DND-41 (cell line): Measurements from ENCODE around the gene UBXN1.

Experiments
- EZH2 ChIP-seq: IDR thresholded peaks from 3 replicates; pipeline ENCODE4 v1.6.1; 2012; ENCODE audit warnings: borderline replicate concordance, low read depth, mild to moderate bottlenecking, moderate library complexity, low read length, inconsistent platforms; ENCODE audit not compliant: severe bottlenecking
- TF ChIP-seq, protein P1 (sequence below): IDR thresholded peaks from 2 replicates; pipeline ENCODE4 v1.5.1; 2012; ENCODE audit warnings: borderline replicate concordance, low read length, moderate library complexity, mild to moderate bottlenecking; ENCODE audit not compliant: poor library complexity, severe bottlenecking; ENCODE audit errors: extremely low read depth

DNA sequence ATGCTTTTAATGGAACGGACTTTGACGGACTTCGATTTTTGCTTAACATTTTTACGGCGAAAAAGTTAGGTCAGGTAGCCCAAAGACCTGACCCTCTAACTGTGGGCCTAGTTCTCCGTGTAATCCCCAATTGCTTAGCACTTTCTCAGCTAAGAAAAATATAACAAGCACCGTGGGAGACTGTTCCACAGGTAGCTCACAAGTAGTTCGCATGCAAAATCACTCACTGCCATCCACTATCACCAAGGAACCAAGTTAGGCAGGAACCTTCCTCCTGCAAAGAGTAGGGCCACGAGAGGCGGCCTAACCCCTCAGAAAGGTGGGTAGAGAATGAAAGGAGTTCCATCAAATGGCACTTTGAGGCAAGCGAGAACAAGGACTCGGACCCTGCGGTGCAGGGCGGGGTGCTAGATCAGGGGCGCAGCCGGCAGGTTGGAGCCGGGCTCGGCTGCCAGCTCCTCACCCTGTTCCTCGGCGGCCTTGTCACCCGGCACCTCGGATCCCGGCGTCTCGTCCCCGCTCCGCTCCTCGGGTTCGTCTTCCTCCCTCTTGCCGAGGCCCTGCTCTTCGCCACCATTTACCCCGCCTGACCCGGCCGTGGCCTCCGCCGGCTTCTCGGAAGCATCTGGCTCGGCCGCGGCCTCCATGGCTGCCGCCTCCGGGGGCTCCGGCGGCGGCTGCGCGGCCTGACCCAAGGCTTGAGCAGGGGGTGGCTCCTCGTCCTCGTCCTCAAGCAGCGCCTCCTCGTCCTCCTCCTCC, 47.5 kb upstream of the UBXN1 start:
- TF ChIP-seq, protein P1, sequence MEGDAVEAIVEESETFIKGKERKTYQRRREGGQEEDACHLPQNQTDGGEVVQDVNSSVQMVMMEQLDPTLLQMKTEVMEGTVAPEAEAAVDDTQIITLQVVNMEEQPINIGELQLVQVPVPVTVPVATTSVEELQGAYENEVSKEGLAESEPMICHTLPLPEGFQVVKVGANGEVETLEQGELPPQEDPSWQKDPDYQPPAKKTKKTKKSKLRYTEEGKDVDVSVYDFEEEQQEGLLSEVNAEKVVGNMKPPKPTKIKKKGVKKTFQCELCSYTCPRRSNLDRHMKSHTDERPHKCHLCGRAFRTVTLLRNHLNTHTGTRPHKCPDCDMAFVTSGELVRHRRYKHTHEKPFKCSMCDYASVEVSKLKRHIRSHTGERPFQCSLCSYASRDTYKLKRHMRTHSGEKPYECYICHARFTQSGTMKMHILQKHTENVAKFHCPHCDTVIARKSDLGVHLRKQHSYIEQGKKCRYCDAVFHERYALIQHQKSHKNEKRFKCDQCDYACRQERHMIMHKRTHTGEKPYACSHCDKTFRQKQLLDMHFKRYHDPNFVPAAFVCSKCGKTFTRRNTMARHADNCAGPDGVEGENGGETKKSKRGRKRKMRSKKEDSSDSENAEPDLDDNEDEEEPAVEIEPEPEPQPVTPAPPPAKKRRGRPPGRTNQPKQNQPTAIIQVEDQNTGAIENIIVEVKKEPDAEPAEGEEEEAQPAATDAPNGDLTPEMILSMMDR = no peak
- no peak for TF ChIP-seq EZH2
